ENCODE results near the gene HEPN1. TPM values are rescaled to one million over a fixed set of nuclear protein-coding genes. Genes with fewer than 3 reads are reported as not detected.

HEPN1 gene
- total RNA-seq, 1 donor: not detected

DNA sequence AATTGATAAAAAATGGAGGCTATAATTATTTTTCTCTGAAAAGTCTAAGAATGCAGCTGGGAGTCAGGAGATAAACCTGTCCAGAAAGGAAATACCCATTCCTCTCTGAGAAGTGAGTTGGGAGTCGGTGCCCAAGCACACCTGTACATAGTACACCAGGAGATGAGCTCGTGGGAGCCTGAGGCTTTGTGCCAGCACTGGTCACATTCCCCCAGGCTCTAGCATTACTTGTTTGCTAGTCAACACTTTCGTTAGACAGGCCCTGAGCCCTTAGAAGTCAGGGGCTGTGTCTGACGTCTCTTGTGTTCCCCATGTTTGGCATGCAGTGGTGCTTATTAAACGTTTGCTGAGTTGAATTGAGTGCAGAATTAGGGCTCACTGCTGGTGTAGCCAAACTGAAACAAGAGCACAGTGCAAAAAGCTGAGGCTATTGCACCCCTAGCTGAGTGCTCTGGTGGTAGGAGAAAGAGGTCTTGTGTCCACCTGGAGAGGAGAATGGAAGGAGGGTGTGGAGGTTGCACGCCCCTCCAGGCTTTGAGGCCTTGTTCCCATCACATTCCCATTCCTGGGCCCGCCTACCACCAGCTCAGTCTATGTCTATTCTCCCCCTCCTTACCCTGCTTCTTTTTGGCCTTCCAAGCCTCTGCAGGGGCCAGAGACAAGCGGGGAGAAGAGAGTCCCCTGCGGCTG is 28.2 kb upstream of the HEPN1 start:
- TF ChIP-seq, protein P1, sequence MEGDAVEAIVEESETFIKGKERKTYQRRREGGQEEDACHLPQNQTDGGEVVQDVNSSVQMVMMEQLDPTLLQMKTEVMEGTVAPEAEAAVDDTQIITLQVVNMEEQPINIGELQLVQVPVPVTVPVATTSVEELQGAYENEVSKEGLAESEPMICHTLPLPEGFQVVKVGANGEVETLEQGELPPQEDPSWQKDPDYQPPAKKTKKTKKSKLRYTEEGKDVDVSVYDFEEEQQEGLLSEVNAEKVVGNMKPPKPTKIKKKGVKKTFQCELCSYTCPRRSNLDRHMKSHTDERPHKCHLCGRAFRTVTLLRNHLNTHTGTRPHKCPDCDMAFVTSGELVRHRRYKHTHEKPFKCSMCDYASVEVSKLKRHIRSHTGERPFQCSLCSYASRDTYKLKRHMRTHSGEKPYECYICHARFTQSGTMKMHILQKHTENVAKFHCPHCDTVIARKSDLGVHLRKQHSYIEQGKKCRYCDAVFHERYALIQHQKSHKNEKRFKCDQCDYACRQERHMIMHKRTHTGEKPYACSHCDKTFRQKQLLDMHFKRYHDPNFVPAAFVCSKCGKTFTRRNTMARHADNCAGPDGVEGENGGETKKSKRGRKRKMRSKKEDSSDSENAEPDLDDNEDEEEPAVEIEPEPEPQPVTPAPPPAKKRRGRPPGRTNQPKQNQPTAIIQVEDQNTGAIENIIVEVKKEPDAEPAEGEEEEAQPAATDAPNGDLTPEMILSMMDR (IDR thresholded peaks at IDR 0.05; ENCODE audit: insufficient read depth, low read length): no peak
- no peak for DNase-seq (ENCODE audit: low read depth)
- no peak overlapping the region for H3K4me3 ChIP-seq (ENCODE audit: low read depth, low read length)

DNA sequence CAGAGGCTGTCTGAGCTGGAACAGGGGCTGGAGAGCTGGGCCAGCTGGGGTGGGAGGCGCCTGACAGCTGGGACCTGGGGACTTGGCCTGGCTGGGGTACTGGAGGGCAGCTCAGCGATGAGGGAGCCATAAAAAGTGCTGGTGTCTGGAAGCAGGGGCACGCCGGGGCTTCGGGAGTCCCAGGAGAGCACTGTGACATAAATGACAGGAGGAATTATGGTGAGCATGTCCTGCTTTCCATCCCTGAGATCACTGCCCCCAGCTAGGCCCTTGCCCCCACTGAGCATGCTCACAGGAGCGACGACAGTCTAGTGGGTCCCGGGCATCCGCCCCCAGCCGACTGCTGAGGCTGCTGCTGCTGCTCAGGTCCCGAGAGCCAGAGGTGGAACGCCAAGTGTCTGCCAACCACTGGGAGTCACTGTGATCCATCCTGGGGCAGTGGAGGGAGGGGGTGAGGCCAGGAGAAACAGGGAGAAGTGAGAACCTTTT is 27.6 kb upstream of the HEPN1 start:
- no peak overlapping the region for H3K4me3 ChIP-seq (ENCODE audit: low read depth, low read length)
- no peak for DNase-seq (ENCODE audit: low read depth)
- TF ChIP-seq, protein P1 (IDR thresholded peaks at IDR 0.05; ENCODE audit: insufficient read depth, low read length): peak; percentile 6

DNA sequence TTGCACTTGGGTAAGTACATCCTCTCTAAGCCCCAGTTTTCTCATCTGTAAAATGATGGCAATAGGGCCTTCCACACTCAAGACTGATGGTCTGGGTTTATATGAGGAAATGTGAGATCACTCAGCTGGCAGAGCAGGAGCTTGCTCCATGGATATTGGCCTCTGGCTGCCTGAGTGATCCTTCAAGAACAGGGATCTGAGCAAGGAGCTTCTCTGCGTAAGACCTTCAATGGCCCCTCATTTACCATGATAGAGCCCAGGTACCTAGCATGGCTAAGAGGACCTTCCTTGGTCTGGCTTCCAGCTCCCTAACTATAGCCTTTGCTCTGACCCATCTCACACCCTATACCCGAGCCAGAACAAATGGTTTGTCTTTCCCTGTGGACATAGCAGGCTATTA is 26.9 kb upstream of the HEPN1 start:
- TF ChIP-seq, protein P1 (IDR thresholded peaks at IDR 0.05; ENCODE audit: insufficient read depth, low read length): no peak
- no peak overlapping the region for H3K4me3 ChIP-seq (ENCODE audit: low read depth, low read length)
- no peak for DNase-seq (ENCODE audit: low read depth)

DNA sequence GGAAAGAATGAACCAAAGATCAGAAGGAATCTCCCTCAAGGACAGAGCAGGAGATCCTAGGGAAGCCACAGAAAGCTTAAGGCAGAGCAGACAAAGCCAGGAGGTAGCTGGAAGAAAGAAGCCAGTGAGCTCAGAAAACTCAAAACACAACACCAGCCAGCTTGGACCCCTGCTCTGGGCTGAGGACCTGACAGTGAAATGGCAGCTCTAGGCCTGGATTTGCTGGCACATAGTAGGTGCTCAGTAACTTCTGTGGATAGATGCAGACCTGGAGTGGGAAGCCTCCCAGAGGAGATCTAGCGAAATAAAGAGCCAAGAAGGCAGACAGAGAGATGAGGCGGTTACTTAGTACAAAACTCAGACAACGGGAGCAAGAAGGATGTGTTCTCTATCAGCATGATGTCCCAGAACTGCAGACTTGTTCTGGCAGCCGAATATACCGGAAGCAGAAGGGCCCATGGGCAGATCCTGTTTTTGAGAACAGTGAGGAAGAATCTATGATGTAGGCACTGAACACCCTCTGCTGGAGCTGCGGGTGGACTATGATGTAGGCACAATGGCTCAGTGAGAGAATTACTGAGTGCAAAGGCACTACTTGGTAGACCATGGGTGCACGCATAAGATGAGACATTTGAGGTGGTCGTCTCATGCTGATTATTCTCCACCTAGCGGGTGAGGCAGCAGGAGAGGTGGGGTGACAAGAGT is 26.1 kb upstream of the HEPN1 start:
- no peak for DNase-seq (ENCODE audit: low read depth)
- TF ChIP-seq, protein P1 (IDR thresholded peaks at IDR 0.05; ENCODE audit: insufficient read depth, low read length): no peak
- H3K4me3 ChIP-seq (ENCODE audit: low read depth, low read length): no peak overlapping the region

DNA sequence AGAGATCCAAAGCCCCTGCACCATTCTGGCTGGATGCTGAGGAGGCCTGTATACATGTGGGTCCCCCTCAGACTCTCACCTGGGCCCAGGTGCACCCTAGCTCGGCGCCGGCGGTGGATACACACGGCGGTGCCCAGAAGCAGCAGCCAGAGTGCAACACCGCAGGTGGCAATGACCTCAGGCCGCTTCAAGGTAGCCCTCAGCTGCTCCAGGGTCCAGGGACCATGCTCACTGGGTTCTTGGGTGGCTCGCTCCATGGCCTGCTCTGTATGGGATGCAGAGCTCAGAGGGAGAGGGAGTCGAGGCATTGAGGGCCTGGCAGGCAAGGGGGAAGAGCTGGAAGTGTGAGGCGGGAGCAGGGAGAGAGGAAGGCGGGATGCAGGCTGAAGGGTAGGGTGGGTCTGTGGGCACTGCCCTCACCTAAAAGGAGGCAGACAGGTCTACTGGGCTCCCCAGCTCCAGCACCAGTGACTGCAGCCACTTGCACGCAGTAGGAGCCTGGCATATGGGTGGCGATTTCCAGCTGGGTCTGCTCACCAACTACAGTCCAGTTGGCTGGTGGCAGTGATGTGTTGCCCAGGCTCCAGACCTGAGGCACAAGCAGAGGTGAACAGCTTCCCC is 25.2 kb upstream of the HEPN1 start:
- no peak for DNase-seq (ENCODE audit: low read depth)
- H3K4me3 ChIP-seq (ENCODE audit: low read depth, low read length): no peak overlapping the region
- TF ChIP-seq, protein P1 (IDR thresholded peaks at IDR 0.05; ENCODE audit: insufficient read depth, low read length): no peak

DNA sequence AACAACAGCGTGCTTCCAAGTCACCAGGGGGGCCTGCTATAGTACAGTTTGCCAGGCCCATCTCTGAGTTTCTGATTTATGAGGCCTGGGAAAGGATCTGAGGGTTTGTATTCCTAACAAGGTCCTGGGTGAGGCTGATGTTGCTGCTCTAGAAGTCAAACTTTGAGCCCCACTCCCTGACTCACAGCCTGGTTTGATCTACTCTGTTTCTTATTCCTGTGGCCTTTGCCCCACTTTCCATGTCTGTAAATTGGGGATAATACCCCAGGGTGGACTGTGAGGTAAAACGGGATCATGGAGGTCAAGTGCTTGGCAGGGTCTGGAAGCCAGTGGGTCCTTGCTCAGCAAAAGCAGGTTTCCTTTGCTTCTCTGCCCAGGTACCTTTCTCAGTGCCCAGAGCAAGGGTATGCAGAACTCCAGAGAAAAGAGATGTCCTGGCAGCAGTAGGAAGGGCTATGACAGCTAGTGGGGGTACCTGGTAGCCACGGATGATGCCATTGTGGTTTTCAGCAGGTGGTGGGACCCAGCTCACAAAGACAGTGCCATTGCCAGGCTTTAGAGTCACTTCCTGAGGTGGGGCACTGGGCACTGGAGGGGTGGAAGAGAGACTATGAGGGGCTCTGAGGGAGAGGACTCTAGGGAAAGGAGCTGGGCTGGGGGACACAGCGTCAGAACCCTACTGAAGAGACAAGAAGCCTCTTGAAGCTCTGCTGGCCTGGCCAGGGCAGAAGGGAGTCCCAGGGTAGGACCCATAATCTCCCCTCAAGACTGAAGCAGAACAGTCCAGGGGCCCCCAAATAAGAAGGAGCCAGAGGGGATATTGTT is 24.2 kb upstream of the HEPN1 start:
- TF ChIP-seq, protein P1 (IDR thresholded peaks at IDR 0.05; ENCODE audit: insufficient read depth, low read length): no peak
- no peak overlapping the region for H3K4me3 ChIP-seq (ENCODE audit: low read depth, low read length)
- DNase-seq (ENCODE audit: low read depth): peak; percentile 30

Measured in fibroblast of the aortic adventitia (primary cell).